ENCODE data around the gene ZC3H10.
"Not testable (repeated sequence)": the region's sequence is repeated elsewhere in the genome, so short reads cannot be mapped to it uniquely, and the experiment has no call there.

ZC3H10 gene

GRCh38 chr12:56154818-56155217, 36.8 kb downstream of the ZC3H10 start:
- no peak for DNase-seq (ENCODE audit: low read depth)

DNA sequence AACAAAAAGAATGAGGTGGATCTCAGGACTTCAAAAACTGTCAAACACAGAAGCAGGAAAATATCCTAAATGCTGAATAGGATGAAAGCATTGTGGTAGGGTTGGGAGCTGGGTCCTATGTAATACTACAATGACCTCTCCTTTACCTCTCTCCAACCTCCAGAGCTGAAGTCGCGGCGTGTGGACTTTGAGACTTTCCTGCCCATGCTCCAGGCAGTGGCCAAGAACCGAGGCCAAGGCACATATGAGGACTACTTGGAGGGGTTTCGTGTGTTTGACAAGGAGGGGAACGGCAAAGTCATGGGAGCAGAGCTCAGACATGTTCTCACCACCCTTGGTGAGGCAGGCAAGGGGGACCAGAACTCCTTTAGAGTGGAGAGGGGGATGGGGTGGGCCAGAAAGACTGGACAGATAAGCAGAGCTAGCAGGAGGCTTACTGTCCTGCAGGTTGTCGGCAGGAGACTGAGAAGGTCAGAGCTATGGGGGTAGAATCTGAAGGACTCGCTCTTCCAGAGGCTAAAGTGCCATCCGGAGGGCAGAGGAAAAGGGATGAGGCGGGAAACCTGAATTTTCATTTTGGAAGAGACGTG, 37.3 kb downstream of the ZC3H10 start:
- DNase-seq (ENCODE audit: low read depth), result no peak

- DNase-seq (ENCODE audit: low read depth), result not testable (repeated sequence)
Measured at GRCh38 chr12:56156464-56157200, 38.6 kb downstream of the ZC3H10 start.

GRCh38 chr12:56157201-56158028, 39.3 kb downstream of the ZC3H10 start:
- DNase-seq (ENCODE audit: low read depth), result peak; percentile 40

DNA sequence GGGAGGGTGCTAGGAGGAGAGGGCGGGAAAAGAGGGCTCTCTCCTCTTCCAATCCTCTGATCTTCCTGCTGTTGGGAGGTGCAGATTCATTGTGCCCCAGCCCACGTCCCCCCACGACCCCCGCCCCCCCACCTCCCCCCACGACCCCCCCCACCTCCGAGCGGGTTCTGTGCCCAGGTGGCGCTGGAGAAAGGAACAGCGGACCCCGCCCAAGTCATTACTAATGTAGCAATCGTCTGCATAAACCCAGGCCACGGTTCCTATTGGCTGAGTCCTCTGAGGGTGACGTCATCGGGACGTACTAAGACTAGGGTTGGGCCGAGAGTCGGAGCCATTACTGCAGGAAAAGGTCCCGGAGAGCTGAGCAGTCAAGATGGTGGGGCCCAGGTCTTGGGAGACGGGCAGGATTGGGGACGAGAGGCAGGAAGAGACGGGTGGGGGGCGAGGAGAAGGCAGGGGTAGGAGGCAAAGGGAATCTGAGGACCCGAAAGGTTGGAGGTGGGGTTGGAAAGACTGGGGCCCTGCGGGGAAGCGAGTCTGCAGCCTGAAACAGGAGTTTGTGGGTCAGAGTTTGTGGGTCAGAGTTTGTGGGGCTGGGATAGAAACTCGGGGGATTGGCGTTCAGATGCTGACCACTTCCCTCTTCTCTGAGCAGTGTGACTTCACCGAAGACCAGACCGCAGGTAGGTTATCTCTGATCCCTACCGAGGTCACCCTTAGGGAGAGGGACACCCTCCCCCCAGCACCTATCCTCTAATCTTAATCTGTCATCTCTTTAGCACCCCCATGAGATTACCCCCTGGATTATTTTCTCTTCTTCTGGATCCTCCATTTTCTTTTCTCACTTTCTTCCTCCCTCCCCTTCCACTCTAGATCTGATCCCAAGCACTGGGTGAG, 40.2 kb downstream of the ZC3H10 start, which contains the start of gene MYL6:
TSS of gene MYL6 (plus strand) at position 331 of the 897 bp plus-strand sequence. CDS start at position 374, 43 bp downstream.
- DNase-seq (ENCODE audit: low read depth), result peak; percentile 84

GRCh38 chr12:56158926-56159461, 40.9 kb downstream of the ZC3H10 start:
- no peak for DNase-seq (ENCODE audit: low read depth)

GRCh38 chr12:56159482-56160192, 41.6 kb downstream of the ZC3H10 start:
- no peak for DNase-seq (ENCODE audit: low read depth)

- peak; percentile 29 for DNase-seq (ENCODE audit: low read depth)
Measured at GRCh38 chr12:56160193-56160763, 42.2 kb downstream of the ZC3H10 start.

- DNase-seq (ENCODE audit: low read depth), result no peak
Measured at GRCh38 chr12:56160894-56161689, 43.0 kb downstream of the ZC3H10 start.

- DNase-seq (ENCODE audit: low read depth), result no peak
Measured at GRCh38 chr12:56161690-56162351, 43.8 kb downstream of the ZC3H10 start.

- no peak for DNase-seq (ENCODE audit: low read depth)
Measured at GRCh38 chr12:56162468-56163290, 44.6 kb downstream of the ZC3H10 start.

DNA sequence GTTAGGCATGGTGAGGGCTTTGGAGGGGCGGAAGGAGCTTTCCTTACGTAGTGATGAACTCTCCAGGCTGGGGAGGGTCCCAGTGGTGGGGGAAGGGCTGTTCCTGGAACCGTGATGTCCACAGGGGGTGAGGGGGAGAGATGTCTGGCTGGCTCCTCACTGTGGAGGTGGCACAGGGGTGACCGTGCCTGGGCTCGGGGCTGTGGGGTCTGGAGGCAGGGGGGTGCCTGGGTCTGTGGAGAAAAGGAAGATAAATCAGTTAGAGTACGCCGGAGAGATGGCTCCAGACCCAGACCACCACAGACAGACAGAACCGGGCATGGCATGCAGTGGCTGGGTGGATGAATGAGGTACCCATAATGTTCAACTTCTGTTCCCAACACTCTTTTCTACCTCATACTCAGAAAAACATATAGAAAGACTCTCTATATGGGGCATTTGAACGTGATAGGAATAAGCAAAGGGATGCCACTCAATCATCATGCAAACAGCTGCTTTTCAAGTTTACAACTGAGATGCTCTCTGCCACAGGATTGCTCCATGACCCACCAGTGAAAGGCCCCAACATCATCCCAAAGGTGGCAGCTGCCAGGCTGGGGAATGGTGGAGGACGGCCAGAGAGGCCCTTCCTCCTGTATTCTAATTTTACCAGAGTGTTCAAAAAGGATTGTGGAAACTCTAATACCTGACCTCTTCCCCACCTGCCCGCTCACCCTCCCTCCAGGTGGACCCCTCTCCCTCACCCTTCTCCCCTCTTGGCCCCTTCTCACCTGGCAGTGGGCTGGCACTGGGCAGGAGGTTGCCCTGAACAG, 45.7 kb downstream of the ZC3H10 start:
- no peak for DNase-seq (ENCODE audit: low read depth)

DNA sequence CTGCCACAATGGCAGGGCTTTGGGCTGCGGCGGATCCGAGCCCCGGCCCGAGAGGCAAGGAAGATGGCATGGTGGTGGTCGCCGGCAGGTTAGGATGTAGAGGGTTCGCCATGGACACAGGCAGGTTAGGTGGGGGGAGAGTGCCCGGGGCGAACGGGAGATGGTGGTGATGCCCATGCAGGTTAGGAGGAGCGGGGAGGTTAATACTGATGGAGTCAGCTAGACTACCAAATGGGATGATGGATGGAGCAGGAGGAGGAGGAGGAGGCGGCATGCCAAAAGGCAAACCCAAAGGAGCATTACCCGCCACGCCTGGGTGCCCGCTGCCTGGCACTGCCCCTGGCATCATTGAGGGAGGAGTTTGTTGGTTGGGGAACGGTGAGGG, 46.3 kb downstream of the ZC3H10 start:
- no peak for DNase-seq (ENCODE audit: low read depth)

GRCh38 chr12:56165369-56165768, 47.3 kb downstream of the ZC3H10 start:
- DNase-seq (ENCODE audit: low read depth), result no peak

GRCh38 chr12:56169229-56169759, 51.2 kb downstream of the ZC3H10 start:
- DNase-seq (ENCODE audit: low read depth), result no peak

DNA sequence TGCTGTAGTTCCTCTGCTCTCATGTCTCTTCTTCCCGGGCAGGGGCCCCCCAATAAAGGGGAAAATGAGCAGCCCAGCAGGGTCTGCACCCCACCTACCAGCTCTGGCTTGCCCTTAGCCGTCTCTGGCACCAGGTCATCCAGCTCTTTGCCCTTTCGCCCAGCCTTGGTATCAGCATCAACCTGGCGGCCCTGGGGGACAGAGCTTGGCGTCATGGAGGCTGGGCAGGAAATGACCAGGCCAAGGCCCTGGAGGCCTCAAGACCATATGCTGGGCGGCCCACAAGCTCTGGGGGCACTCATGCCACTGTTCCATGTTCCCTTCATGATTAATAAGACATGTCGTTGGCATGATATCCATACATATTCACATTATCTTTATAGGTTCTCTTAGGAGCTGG, 54.8 kb downstream of the ZC3H10 start:
- no peak for DNase-seq (ENCODE audit: low read depth)
